K562 (cell line): ENCODE results near the gene MYO5C. TPM values are rescaled to one million over a fixed set of nuclear protein-coding genes. Genes with fewer than 3 reads are reported as not detected.

Experiments
- BACH1 ChIP-seq: fragments of 200-800 bp; sonication (Bioruptor generic); IDR thresholded peaks from 2 replicates; pipeline ENCODE4 v1.6.1; 2016; ENCODE audit warnings: missing genetic modification characterization, missing compliant biosample characterization
- BHLHE40 ChIP-seq: IDR thresholded peaks from 2 replicates; pipeline ENCODE4 v1.6.1; 2011; ENCODE audit warnings: low read length, improper control_type of control experiment
- CHD2 ChIP-seq: IDR thresholded peaks from 2 replicates; pipeline ENCODE4 v1.6.1; 2011; ENCODE audit warnings: low read depth, low read length
- DACH1 ChIP-seq: fragments of 450-650 bp; IDR thresholded peaks from 2 replicates; pipeline ENCODE4 v1.6.1; 2018; ENCODE audit not compliant: partially characterized antibody
- ETV1 ChIP-seq: fragments of 450-650 bp; conservative IDR thresholded peaks from 2 replicates; pipeline ENCODE4 v1.6.1; 2016; ENCODE audit warnings: missing genetic modification characterization, control low read depth, low read depth, missing compliant biosample characterization
- FOXJ2 ChIP-seq: fragments of 200-800 bp; sonication (Bioruptor generic); IDR thresholded peaks from 2 replicates; pipeline ENCODE4 v1.6.1; 2016; ENCODE audit warnings: missing genetic modification characterization, missing compliant biosample characterization
- GABPB1 ChIP-seq: sonication (generic); formaldehyde crosslinking; IDR thresholded peaks from 2 replicates; pipeline ENCODE4 v1.8.0; 2022; ENCODE audit warnings: mild to moderate bottlenecking, missing genetic modification reagents
- MCM5 ChIP-seq: fragments of 450-650 bp; IDR thresholded peaks from 2 replicates; pipeline ENCODE4 v1.6.1; 2016; ENCODE audit warnings: low read depth
- NCOA1 ChIP-seq: fragments of 450-650 bp; IDR thresholded peaks from 2 replicates; pipeline ENCODE4 v1.6.1; 2016; ENCODE audit warnings: low read depth
- NFE2 ChIP-seq: IDR thresholded peaks from 2 replicates; pipeline ENCODE4 v1.6.1; 2014; ENCODE audit warnings: antibody characterized with exemption, low read depth
- NRF1 ChIP-seq, 2 experiments: fragments of 450-650 bp; IDR thresholded peaks in 1 of 2; conservative IDR thresholded peaks in 1 of 2; 2 replicates each; pipeline ENCODE4 v1.6.1; 2014; ENCODE audit warnings: mild to moderate bottlenecking in 2 of 2
- POLR2H ChIP-seq: IDR thresholded peaks from 2 replicates; pipeline ENCODE4 v1.6.1; 2016; ENCODE audit warnings: missing genetic modification characterization, low read depth, mild to moderate bottlenecking, control low read depth, missing compliant biosample characterization, moderate library complexity
- PRPF4 ChIP-seq: fragments of 200-400 bp; formaldehyde crosslinking; IDR thresholded peaks from one replicate; pipeline ENCODE4 v1.6.1; 2017; ENCODE audit warnings: low read length, low read depth, mild to moderate bottlenecking; ENCODE audit not compliant: insufficient read depth, poor library complexity, severe bottlenecking
- SIN3B ChIP-seq: fragments of 450-650 bp; IDR thresholded peaks from 2 replicates; pipeline ENCODE4 v1.6.1; 2017; ENCODE audit warnings: low read depth, mild to moderate bottlenecking, moderate library complexity
- SMAD1 ChIP-seq: fragments of 150-350 bp; IDR thresholded peaks from 2 replicates; pipeline ENCODE4 v1.6.1; 2014; ENCODE audit warnings: low read length, low read depth; ENCODE audit not compliant: partially characterized antibody
- XRCC4 ChIP-seq: IDR thresholded peaks from one replicate; pipeline ENCODE4 v1.6.1; 2011; ENCODE audit not compliant: insufficient read depth, insufficient read length; ENCODE audit errors: extremely low read depth
- XRCC5 ChIP-seq: fragments of 200-400 bp; formaldehyde crosslinking; IDR thresholded peaks from 2 replicates; pipeline ENCODE4 v1.6.1; 2017; ENCODE audit warnings: low read depth, mild to moderate bottlenecking, low read length
- ZNF3 ChIP-seq: fragments of 250-450 bp; sonication (Bioruptor Pico); IDR thresholded peaks from 2 replicates; pipeline ENCODE4 v1.5.0; 2021; ENCODE audit warnings: mild to moderate bottlenecking, moderate library complexity
- ZNF311 ChIP-seq: fragments of 250-450 bp; sonication (Bioruptor Pico); IDR thresholded peaks from 2 replicates; pipeline ENCODE4 v1.4.0; 2020; ENCODE audit warnings: mild to moderate bottlenecking, moderate library complexity
- ZNF668 ChIP-seq: fragments of 250-450 bp; sonication (Bioruptor Pico); IDR thresholded peaks from 2 replicates; pipeline ENCODE4 v1.8.0; 2022; ENCODE audit warnings: mild to moderate bottlenecking, inconsistent platforms
- ZSCAN29 ChIP-seq: fragments of 450-650 bp; IDR thresholded peaks from 2 replicates; pipeline ENCODE4 v1.6.1; 2017
- polyA plus RNA-seq, 8 experiments: library from polyadenylated mRNA; depleted of rRNA in 4 of 8; stranded (reverse) in 5 of 8; unstranded in 3 of 8; fragments of >200 nt; fragmentation: Nextera tagmentation in 2 of 8; fragmentation: Illumina TruSeq in 1 of 8; extraction: Ambion mirVana in 2 of 8; extraction: Trizol in 1 of 8; gene quantifications; 2 replicates each; pipeline versions ENCODE4 v1.2.1 to v1.2.3, GENCODE V29; 2011 to 2014; ENCODE audit warnings: inconsistent platforms in 1 of 8, missing spikeins in 1 of 8
- total RNA-seq, 7 experiments: library from RNA; depleted of rRNA in 6 of 7; stranded (reverse); fragments of >200 nt in 6 of 7; fragmentation: Illumina TruSeq in 2 of 7; extraction: Trizol in 2 of 7; gene quantifications; 2 replicates each; pipeline versions ENCODE4 v1.2.1 to v1.2.3, GENCODE V29; 2011 to 2021; ENCODE audit warnings: low replicate concordance in 1 of 7
- TF ChIP-seq, protein P1 (sequence below), 2 experiments: fragments of 450-650 bp; IDR thresholded peaks; 2 replicates each; pipeline ENCODE4 v1.6.1; 2016; ENCODE audit warnings: mild to moderate bottlenecking in 2 of 2, borderline replicate concordance in 1 of 2, low read depth in 1 of 2, moderate library complexity in 1 of 2

Gene MYO5C
- total and polyA plus RNA-seq, 9 of the 15 experiments (the other 6 are each of a cell fraction or from before 2014, with no cell fraction given): 0.01 to 0.24 TPM; not detected in 7

DNA sequence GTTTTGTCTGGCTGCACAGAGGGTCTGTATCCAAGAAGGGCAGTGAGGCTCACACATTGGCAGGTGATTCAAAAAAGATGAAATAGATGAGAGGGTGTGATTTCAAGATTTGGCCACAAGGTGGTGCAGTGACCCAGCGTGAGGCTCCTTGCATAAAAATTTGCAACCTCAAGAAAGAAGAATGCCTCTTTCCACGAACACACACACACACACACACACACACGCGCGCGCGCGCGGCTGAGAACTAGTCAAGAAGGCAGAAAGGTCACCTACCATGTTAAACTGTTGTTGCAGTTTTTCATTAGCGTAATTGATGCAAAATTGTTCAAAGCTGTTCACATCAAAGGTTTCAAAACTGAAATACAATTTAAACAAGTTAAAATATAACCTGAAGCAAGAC, 39.2 kb downstream of the MYO5C start (continued):
- TF ChIP-seq ETV1 (tag) (no peak), XRCC5 (no peak), CHD2 (no peak), DACH1 (no peak), XRCC4 (no peak), ZNF3 (CRISPR knock-in tag) (no peak), POLR2H (tag) (no peak), ZSCAN29 (no peak), NCOA1 (no peak), SMAD1 (no peak), PRPF4 (no peak), BACH1 (tag) (no peak), ZNF668 (CRISPR knock-in tag) (no peak), GABPB1 (no peak), NFE2 (no peak), BHLHE40 (peak; percentile 4; the same call in 1 of the 2 replicates), SIN3B (no peak), FOXJ2 (tag) (no peak), MCM5 (no peak), NRF1 (conservative IDR thresholded peaks at IDR 0.05 in 1 of 2, IDR thresholded peaks at IDR 0.05 in 1 of 2) (peak; percentile 70 to 75), ZNF311 (CRISPR knock-in tag) (no peak)
- TF ChIP-seq, protein P1, sequence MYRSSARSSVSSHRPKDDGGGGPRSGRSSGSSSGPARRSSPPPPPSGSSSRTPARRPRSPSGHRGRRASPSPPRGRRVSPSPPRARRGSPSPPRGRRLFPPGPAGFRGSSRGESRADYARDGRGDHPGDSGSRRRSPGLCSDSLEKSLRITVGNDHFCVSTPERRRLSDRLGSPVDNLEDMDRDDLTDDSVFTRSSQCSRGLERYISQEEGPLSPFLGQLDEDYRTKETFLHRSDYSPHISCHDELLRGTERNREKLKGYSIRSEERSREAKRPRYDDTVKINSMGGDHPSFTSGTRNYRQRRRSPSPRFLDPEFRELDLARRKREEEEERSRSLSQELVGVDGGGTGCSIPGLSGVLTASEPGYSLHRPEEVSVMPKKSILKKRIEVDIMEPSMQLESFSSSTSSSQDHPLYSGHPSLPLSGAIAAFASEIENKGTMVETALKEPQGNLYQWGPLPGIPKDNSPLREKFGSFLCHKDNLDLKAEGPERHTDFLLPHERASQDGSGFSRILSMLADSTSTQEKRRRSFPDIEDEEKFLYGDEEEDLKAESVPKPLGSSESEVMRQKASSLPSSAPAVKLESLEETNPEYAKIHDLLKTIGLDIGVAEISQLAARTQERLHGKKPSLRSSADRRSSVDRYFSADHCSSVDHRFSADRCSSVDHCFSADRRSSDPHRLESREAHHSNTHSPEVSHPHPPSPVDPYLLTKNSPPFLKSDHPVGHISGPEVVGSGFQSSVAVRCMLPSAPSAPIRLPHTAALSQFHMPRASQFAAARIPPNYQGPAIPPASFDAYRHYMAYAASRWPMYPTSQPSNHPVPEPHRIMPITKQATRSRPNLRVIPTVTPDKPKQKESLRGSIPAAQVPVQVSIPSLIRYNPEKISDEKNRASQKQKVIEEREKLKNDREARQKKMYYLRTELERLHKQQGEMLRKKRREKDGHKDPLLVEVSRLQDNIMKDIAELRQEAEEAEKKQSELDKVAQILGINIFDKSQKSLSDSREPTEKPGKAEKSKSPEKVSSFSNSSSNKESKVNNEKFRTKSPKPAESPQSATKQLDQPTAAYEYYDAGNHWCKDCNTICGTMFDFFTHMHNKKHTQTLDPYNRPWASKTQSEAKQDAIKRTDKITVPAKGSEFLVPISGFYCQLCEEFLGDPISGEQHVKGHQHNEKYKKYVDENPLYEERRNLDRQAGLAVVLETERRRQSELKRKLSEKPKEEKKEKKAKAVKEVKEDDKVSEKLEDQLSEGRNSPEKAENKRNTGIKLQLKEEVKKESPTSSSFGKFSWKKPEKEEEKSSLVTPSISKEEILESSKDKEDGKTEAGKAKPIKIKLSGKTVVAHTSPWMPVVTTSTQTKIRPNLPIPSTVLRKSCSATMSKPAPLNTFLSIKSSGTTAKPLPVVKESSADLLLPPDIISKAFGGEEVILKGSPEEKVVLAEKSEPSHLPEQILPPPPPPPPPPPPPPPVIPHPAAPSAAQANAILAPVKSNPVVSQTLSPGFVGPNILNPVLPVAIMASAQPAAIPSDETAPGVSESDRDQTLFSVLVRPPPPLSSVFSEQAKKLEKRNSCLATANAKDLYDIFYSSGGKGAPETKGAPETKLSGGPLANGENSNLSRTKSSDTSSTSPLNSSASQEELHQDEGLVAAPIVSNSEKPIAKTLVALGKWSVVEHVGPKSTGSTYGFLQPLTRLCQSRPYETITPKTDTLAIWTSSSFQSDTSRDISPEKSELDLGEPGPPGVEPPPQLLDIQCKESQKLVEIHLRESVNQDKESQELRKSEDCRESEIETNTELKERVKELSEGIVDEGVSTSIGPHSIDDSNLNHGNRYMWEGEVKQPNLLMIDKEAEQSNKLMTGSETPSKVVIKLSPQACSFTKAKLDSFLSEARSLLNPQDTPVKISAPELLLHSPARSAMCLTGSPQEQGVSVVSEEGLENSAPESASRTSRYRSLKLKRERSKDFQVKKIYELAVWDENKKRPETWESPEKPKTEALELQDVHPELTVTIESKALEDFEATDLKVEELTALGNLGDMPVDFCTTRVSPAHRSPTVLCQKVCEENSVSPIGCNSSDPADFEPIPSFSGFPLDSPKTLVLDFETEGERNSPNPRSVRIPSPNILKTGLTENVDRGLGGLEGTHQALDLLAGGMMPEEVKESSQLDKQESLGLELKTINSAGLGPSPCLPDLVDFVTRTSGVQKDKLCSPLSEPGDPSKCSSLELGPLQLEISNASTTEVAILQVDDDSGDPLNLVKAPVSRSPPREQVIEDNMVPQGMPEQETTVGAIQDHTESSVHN (IDR thresholded peaks at IDR 0.05; ENCODE audit: borderline replicate concordance in 1 of 2, low read depth in 1 of 2): no peak
